ENCODE data around the gene TRPC4AP. TPM values are rescaled to one million over a fixed set of nuclear protein-coding genes. Genes with fewer than 3 reads are reported as not detected.

TRPC4AP gene
- total and polyA plus RNA-seq, 10 of the 15 experiments (the other 5 are each of a cell fraction or from before 2014, with no cell fraction given), result 1.1 to 61.7 (median 41.2) TPM

DNA sequence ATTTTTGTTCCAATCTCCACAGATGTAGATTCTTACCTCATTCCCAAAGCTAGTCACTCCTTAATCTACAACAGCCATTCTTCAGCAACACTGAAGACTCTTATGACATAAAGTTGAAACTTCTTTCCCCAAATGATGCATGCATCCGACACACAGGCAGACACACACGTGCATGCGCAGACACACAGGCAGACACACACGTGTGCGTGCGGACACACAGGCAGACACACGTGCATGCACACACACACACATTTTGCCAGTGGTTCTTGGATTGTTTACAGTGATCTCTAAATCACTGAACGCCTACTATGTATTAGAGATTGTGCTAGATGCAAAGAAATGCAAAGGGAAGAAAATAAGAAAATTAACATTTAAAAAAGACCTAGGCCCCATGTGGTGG lies 9.0 kb upstream of the TRPC4AP start:
- DNase-seq (ENCODE audit: low read depth, low spot score) (no peak), FAIRE-seq (no peak), ATAC-seq (no peak)
- ChIA-PET POLR2A (no interaction called here), SMC1A (ENCODE audit: uncharacterized antibody, unreplicated experiment) (no interaction called here), RAD21 (ENCODE audit: unreplicated experiment) (no interaction called here), CTCF (interaction anchor here (0.9 kb wide), 1 partner anchor 106 kb away, joined by 3 read pairs; no protein-coding TSS in a partner anchor)
- no peak overlapping the region for H2AFZ ChIP-seq (ENCODE audit: control insufficient read depth, low read depth, low read length)
- in situ Hi-C loops (cut with MboI), result no loop called here
- H3K4me2 ChIP-seq (ENCODE audit: control insufficient read depth, insufficient read depth), result no peak overlapping the region
- BruUV-seq (replicated peaks), result no TSS peak
- H3K79me2 ChIP-seq (ENCODE audit: control insufficient read depth, insufficient read depth, low read length), result no peaks in the 10 kb centered on the region
- no peaks in the 10 kb centered on the region for H4K20me1 ChIP-seq (ENCODE audit: control insufficient read depth, insufficient read depth)
- no peak overlapping the region for H3K4me3 ChIP-seq
- intact Hi-C loops (cut with micrococcal nuclease; ENCODE audit: unreplicated experiment), result no loop called here
- H3K4me1 ChIP-seq (ENCODE audit: control insufficient read depth, insufficient read depth, low read length), result no peaks in the 10 kb centered on the region
- H3K9ac ChIP-seq (ENCODE audit: control insufficient read depth, insufficient read depth, low read length), result no peak overlapping the region
- no peaks in the 10 kb centered on the region for H3K9me3 ChIP-seq (replicated peaks; ENCODE audit: control insufficient read depth, insufficient read depth, low read length)
- H3K36me3 ChIP-seq (ENCODE audit: control insufficient read depth in 2 of 2, insufficient read depth in 2 of 2, low read length in 1 of 2), result no peaks in the 10 kb centered on the region
- TF ChIP-seq ASH2L (IDR thresholded peaks at IDR 0.05; ENCODE audit: borderline replicate concordance, low read depth) (no peak), IKZF2 (IDR thresholded peaks at IDR 0.05) (no peak), ZNF217 (IDR thresholded peaks at IDR 0.05) (no peak), NFIC (IDR thresholded peaks at IDR 0.05; ENCODE audit: low read depth, low read length) (no peak), BCL11A (IDR thresholded peaks at IDR 0.05; ENCODE audit: low read depth, low read length) (no peak), SRF (IDR thresholded peaks at IDR 0.05; ENCODE audit: low read depth in 2 of 2, low read length in 2 of 2) (no peak), SUZ12 (IDR thresholded peaks at IDR 0.05; ENCODE audit: unreplicated experiment) (no peak), TCF7 (IDR thresholded peaks at IDR 0.05; ENCODE audit: borderline replicate concordance) (no peak)
- H3K27me3 ChIP-seq (replicated peaks in 1 of 2; ENCODE audit: control insufficient read depth in 2 of 2, insufficient read depth in 2 of 2, low read length in 1 of 2), result no peaks in the 10 kb centered on the region
- no peak overlapping the region for H3K27ac ChIP-seq (ENCODE audit: control insufficient read depth, insufficient read depth)
- 79% methylated on average over 8 of the region's 8 CpGs for WGBS (ENCODE audit: insufficient coverage, insufficient replicate concordance, low lambda C conversion rate, missing lambda C conversion rate)

Data from GM12878 (cell line).